ENCODE measurements around the gene LSM10. TPM values are rescaled to one million over a fixed set of nuclear protein-coding genes. Genes with fewer than 3 reads are reported as not detected.
A peak's percentile ranks its signal among the peaks of the same experiment; 100 is the strongest.

Gene LSM10
- total RNA-seq, 1 donor from 2014 or later = 39.4 TPM

DNA sequence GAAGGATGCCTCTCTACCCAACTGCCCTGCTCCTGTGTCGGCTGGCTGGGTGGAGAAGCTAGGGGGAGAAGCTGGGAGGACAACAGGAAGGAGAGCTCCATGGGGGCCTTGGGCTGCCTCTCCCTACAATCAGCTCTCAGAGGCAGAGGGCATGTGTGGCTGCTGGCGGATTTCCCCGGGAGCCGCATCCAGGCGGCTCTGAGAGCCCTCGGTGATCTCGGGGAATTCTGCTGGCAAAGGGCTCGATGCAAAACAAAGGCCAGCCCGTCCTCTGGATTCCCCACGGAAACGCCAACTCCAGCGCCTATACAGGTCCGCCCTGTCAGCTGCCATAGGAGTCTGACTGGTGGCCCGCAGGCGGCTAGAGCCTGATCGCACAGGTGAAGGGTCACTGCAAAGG is 47.9 kb downstream of the LSM10 start:
- Histone ChIP-seq H3K9me3 (no peaks in the 10 kb centered on the region), H3K27me3 (no peaks in the 10 kb centered on the region), H3K27ac (peak overlapping the region; percentile 56), H3K36me3 (peaks cover 60% of the 10 kb centered on the region), H3K4me1 (peaks cover 41% of the 10 kb centered on the region), H3K4me3 (no peak overlapping the region)
- ATAC-seq = no peak
- TF ChIP-seq, protein P1, sequence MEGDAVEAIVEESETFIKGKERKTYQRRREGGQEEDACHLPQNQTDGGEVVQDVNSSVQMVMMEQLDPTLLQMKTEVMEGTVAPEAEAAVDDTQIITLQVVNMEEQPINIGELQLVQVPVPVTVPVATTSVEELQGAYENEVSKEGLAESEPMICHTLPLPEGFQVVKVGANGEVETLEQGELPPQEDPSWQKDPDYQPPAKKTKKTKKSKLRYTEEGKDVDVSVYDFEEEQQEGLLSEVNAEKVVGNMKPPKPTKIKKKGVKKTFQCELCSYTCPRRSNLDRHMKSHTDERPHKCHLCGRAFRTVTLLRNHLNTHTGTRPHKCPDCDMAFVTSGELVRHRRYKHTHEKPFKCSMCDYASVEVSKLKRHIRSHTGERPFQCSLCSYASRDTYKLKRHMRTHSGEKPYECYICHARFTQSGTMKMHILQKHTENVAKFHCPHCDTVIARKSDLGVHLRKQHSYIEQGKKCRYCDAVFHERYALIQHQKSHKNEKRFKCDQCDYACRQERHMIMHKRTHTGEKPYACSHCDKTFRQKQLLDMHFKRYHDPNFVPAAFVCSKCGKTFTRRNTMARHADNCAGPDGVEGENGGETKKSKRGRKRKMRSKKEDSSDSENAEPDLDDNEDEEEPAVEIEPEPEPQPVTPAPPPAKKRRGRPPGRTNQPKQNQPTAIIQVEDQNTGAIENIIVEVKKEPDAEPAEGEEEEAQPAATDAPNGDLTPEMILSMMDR (IDR thresholded peaks at IDR 0.05) = no peak
- no peak for DNase-seq
- intact Hi-C loops (cut with DNase I) = loop anchor here (10.0 kb wide), 1 partner anchor 75 kb away; no protein-coding TSS in a partner anchor

DNA sequence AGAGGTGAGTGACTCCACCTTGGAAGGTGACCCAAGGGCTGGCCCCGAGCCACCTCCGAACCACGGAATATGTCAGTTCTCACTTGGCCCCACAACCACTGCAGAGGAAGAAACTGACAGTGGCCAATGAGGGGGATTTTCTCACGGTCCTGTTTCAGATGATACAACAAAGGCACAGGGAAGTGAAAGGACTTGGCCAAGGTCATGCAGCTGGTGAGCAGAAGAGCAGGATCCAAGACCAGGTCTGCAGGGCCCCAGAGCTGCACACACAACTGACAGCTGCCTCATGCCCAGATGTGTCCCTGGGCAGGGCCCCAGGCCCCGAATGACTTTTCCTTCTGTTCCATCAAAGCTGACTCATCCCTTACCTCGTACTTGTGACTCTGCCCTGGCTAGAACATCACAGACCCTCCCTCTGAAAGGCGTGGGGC is 48.5 kb downstream of the LSM10 start:
- H3K36me3 ChIP-seq = peaks cover 60% of the 10 kb centered on the region
- H3K9me3 ChIP-seq = no peaks in the 10 kb centered on the region
- ATAC-seq (no peak), DNase-seq (no peak)
- TF ChIP-seq, protein P1 (IDR thresholded peaks at IDR 0.05) = no peak
- peaks cover 41% of the 10 kb centered on the region for H3K4me1 ChIP-seq
- H3K27me3 ChIP-seq = no peaks in the 10 kb centered on the region
- H3K4me3 ChIP-seq = no peak overlapping the region
- intact Hi-C loops (cut with DNase I) = loop anchor here (10.0 kb wide), 1 partner anchor 76 kb away; no protein-coding TSS in a partner anchor
- H3K27ac ChIP-seq = peak overlapping the region; percentile 56

GRCh38 chr1:36346741-36347370 is 50.9 kb downstream of the LSM10 start:
- Histone ChIP-seq H3K36me3 (peaks cover 65% of the 10 kb centered on the region), H3K27ac (no peak overlapping the region), H3K4me1 (peaks cover 30% of the 10 kb centered on the region), H3K9me3 (no peaks in the 10 kb centered on the region), H3K27me3 (no peaks in the 10 kb centered on the region), H3K4me3 (no peak overlapping the region)
- ATAC-seq = no peak
- no peak for DNase-seq
- TF ChIP-seq, protein P1 (IDR thresholded peaks at IDR 0.05) = no peak
- intact Hi-C loops (cut with DNase I) = loop anchor here (10.0 kb wide), 1 partner anchor 78 kb away; no protein-coding TSS in a partner anchor

DNA sequence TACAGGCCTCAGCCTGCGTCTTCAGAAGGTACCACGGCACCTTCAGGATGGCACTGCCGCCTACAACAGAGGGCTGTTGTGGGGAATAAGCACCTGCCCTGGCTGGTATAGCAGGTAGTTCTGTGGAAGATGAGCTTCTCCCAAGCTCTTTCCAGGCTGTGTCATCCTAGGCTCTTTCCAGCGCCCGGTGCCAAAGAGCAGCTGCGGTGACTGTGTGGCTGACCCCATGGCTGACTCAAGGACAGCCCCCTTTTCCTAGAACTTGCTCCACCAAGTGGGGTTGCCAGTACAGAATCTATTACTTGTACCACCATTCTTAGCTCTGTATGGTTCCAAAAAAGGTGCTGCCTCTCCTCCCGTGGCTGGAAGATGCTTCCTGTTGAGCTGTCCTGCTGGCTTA is 52.4 kb downstream of the LSM10 start:
- ATAC-seq (no peak), DNase-seq (no peak)
- H3K27me3 ChIP-seq = no peaks in the 10 kb centered on the region
- H3K36me3 ChIP-seq = peaks cover 73% of the 10 kb centered on the region
- TF ChIP-seq, protein P1 (IDR thresholded peaks at IDR 0.05) = no peak
- no peaks in the 10 kb centered on the region for H3K9me3 ChIP-seq
- no peak overlapping the region for H3K27ac ChIP-seq
- intact Hi-C loops (cut with DNase I) = loop anchor here (10.0 kb wide), 1 partner anchor 79 kb away; no protein-coding TSS in a partner anchor
- no peak overlapping the region for H3K4me3 ChIP-seq
- H3K4me1 ChIP-seq = peaks cover 16% of the 10 kb centered on the region

- Histone ChIP-seq H3K9me3 (no peaks in the 10 kb centered on the region), H3K27ac (no peak overlapping the region), H3K4me1 (peaks cover 6% of the 10 kb centered on the region), H3K36me3 (peaks cover 77% of the 10 kb centered on the region), H3K27me3 (no peaks in the 10 kb centered on the region), H3K4me3 (no peak overlapping the region)
- intact Hi-C loops (cut with DNase I) = loop anchor here (10.0 kb wide), 1 partner anchor 80 kb away; no protein-coding TSS in a partner anchor
- TF ChIP-seq, protein P1 (IDR thresholded peaks at IDR 0.05) = no peak
- ATAC-seq = no peak
- no peak for DNase-seq
Observed at GRCh38 chr1:36344395-36344680, 53.4 kb downstream of the LSM10 start.
